Measurements from ENCODE around the gene IKZF1. TPM values are rescaled to one million over a fixed set of nuclear protein-coding genes. Genes with fewer than 3 reads are reported as not detected.

IKZF1 gene
- total and polyA plus RNA-seq, 2 of the 4 experiments (the other 2 are of a cell fraction): not detected

DNA sequence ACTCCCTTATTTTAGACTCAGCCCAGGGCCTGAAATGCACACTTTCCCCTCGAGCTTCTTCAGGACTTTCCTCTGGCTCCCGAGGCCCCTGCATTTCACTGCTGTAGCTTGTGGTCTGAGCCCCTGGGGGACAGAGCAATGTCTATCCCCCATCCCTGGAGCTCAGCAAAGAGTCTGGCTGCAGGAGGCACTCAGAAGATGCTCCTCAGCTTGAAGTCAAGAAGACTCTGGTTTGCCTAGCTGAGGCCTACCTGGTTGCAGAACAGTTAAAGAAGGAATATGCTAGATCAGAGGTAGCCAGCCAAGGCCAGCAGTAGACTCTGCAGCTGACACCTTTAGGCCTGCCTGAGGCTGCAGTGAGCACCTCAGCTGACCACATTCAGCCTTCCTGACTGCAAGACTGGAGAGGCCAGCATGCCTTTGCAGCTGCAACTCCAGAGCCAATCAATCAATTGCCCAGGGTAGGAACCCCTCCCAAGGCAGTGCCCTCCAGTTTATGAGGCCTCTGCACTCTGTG, 36.9 kb upstream of the IKZF1 start:
- Histone ChIP-seq H3K18ac (ENCODE audit: low read depth, low read length) (no peak overlapping the region), H3K4me3 (ENCODE audit: insufficient read depth, low read depth, low read length) (no peak overlapping the region), H3K14ac (replicated peaks; ENCODE audit: low read depth, low read length) (no peak overlapping the region), H3K4me1 (ENCODE audit: control insufficient read depth, insufficient read depth, low read length) (no peaks in the 10 kb centered on the region), H2BK15ac (ENCODE audit: low read depth, low read length) (no peak overlapping the region), H4K91ac (ENCODE audit: insufficient read depth, low read depth, low read length) (no peak overlapping the region), H3K36me3 (ENCODE audit: control insufficient read depth, insufficient read depth, low read length) (no peaks in the 10 kb centered on the region), H3K9ac (ENCODE audit: low read depth, low read length) (no peak overlapping the region), H2AFZ (replicated peaks; ENCODE audit: low read length, poor library complexity) (no peak overlapping the region), H2BK120ac (ENCODE audit: low read depth, low read length) (no peak overlapping the region), H3K4ac (ENCODE audit: low read depth, low read length) (no peak overlapping the region), H2BK20ac (ENCODE audit: low read depth, low read length) (no peak overlapping the region), H3K27me3 (ENCODE audit: control insufficient read depth, insufficient read depth, low read length) (no peaks in the 10 kb centered on the region), H4K5ac (ENCODE audit: low read depth, low read length) (no peak overlapping the region), H3K27ac (ENCODE audit: insufficient read depth, low read length) (no peak overlapping the region), H3K23ac (ENCODE audit: low read depth, low read length) (no peak overlapping the region), H3K4me2 (ENCODE audit: low read depth, low read length) (no peak overlapping the region), H2AK9ac (replicated peaks; ENCODE audit: low read depth, low read length, poor library complexity) (no peak overlapping the region), H4K8ac (ENCODE audit: low read depth in 2 of 2, low read length in 2 of 2) (no peak overlapping the region), H3K9me3 (ENCODE audit: control insufficient read depth, insufficient read depth, low read length) (no peaks in the 10 kb centered on the region), H2AK5ac (ENCODE audit: low read depth, low read length) (no peak overlapping the region), H4K20me1 (ENCODE audit: insufficient read depth, low read length) (no peaks in the 10 kb centered on the region), H3K9me1 (ENCODE audit: insufficient read depth, low read length) (no peaks in the 10 kb centered on the region), H2BK5ac (ENCODE audit: low read depth, low read length, poor library complexity, severe bottlenecking) (no peak overlapping the region), H3K79me1 (ENCODE audit: low read depth in 1 of 2, low read length in 2 of 2) (no peaks in the 10 kb centered on the region), H3K56ac (ENCODE audit: extremely low read depth, insufficient read depth, low read length) (no peak overlapping the region)
- intact Hi-C loops (cut with micrococcal nuclease): no loop called here
- WGBS, 2 experiments (ENCODE audit: extremely low coverage in 2 of 2, insufficient read length in 1 of 2): 20% methylated on average over 1 of the region's 2 CpGs; no CpG with 5 or more reads in 1 of the 2 experiments
- no TSS peak for BruUV-seq (replicated peaks)
- in situ Hi-C loops (cut with MboI; ENCODE audit: low sequenced_read_pairs): no loop called here
- dilution Hi-C loops (cut with HindIII; ENCODE audit: low sequenced_read_pairs, unreplicated experiment): no loop called here
- CTCF ChIA-PET: no interaction called here
- DNase-seq (no peak), ATAC-seq (ENCODE audit: low read depth) (no peak)
- POLR2A ChIA-PET (ENCODE audit: unreplicated experiment): no interaction called here
- no peak for TF ChIP-seq BHLHE40 (IDR thresholded peaks at IDR 0.05; ENCODE audit: low read depth, low read length)
- TF ChIP-seq SMC3 (IDR thresholded peaks at IDR 0.05; ENCODE audit: low read depth, low read length): no peak
- TF ChIP-seq, protein P1, sequence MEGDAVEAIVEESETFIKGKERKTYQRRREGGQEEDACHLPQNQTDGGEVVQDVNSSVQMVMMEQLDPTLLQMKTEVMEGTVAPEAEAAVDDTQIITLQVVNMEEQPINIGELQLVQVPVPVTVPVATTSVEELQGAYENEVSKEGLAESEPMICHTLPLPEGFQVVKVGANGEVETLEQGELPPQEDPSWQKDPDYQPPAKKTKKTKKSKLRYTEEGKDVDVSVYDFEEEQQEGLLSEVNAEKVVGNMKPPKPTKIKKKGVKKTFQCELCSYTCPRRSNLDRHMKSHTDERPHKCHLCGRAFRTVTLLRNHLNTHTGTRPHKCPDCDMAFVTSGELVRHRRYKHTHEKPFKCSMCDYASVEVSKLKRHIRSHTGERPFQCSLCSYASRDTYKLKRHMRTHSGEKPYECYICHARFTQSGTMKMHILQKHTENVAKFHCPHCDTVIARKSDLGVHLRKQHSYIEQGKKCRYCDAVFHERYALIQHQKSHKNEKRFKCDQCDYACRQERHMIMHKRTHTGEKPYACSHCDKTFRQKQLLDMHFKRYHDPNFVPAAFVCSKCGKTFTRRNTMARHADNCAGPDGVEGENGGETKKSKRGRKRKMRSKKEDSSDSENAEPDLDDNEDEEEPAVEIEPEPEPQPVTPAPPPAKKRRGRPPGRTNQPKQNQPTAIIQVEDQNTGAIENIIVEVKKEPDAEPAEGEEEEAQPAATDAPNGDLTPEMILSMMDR (conservative IDR thresholded peaks at IDR 0.05; ENCODE audit: low read depth, low read length): no peak
- TF ChIP-seq RCOR1 (IDR thresholded peaks at IDR 0.05; ENCODE audit: insufficient replicate concordance, low read length): no peak
- TF ChIP-seq, protein P2, sequence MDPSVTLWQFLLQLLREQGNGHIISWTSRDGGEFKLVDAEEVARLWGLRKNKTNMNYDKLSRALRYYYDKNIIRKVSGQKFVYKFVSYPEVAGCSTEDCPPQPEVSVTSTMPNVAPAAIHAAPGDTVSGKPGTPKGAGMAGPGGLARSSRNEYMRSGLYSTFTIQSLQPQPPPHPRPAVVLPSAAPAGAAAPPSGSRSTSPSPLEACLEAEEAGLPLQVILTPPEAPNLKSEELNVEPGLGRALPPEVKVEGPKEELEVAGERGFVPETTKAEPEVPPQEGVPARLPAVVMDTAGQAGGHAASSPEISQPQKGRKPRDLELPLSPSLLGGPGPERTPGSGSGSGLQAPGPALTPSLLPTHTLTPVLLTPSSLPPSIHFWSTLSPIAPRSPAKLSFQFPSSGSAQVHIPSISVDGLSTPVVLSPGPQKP (IDR thresholded peaks at IDR 0.05; ENCODE audit: borderline replicate concordance, low read depth, low read length): no peak
- no peak for TF ChIP-seq NFE2L2 (IDR thresholded peaks at IDR 0.05; ENCODE audit: low read depth, low read length)
- no peak for TF ChIP-seq MXI1 (IDR thresholded peaks at IDR 0.05; ENCODE audit: borderline replicate concordance, low read depth, low read length)
- no peak for TF ChIP-seq RAD21 (IDR thresholded peaks at IDR 0.05; ENCODE audit: low read length)
- TF ChIP-seq MAFK (IDR thresholded peaks at IDR 0.05; ENCODE audit: low read depth, low read length): no peak
